Measurements from ENCODE around the gene FGFR4. TPM values are rescaled to one million over a fixed set of nuclear protein-coding genes. Genes with fewer than 3 reads are reported as not detected.

FGFR4 gene
- total and polyA plus RNA-seq, 2 experiments from 2014 or later, result 43.4 to 150 TPM

Other genes starting within 250 kb of the FGFR4 start
- gene HK3, start 187.6 kb upstream of the FGFR4 start, total RNA-seq (2014; rRNA removed; shearing (Covaris generic)), result not detected in 2 replicates
- not detected in 2 replicates for gene HK3, start 187.6 kb upstream of the FGFR4 start, polyA plus RNA-seq (2016; fragmentation: Nextera tagmentation; extraction: Ambion mirVana)
- 28.1 and 40.1 TPM in 2 replicates for gene UIMC1, start 80.1 kb upstream of the FGFR4 start, total RNA-seq (2014; rRNA removed; shearing (Covaris generic))
- 33.7 and 36.4 TPM in 2 replicates for gene UIMC1, start 80.1 kb upstream of the FGFR4 start, polyA plus RNA-seq (2016; fragmentation: Nextera tagmentation; extraction: Ambion mirVana)
- gene ZNF346, start 64.2 kb upstream of the FGFR4 start, total RNA-seq (2014; rRNA removed; shearing (Covaris generic)), result 21.6 and 27.2 TPM in 2 replicates
- gene ZNF346, start 64.2 kb upstream of the FGFR4 start, polyA plus RNA-seq (2016; fragmentation: Nextera tagmentation; extraction: Ambion mirVana), result 6.8 and 11.0 TPM in 2 replicates
- 85.9 and 106 TPM in 2 replicates for gene NSD1, start 46.9 kb downstream of the FGFR4 start, total RNA-seq (2014; rRNA removed; shearing (Covaris generic))
- gene NSD1, start 46.9 kb downstream of the FGFR4 start, polyA plus RNA-seq (2016; fragmentation: Nextera tagmentation; extraction: Ambion mirVana), result 82.5 and 96.4 TPM in 2 replicates
- 24.8 and 27.1 TPM in 2 replicates for gene RAB24, start 216.8 kb downstream of the FGFR4 start, total RNA-seq (2014; rRNA removed; shearing (Covaris generic))
- gene RAB24, start 216.8 kb downstream of the FGFR4 start, polyA plus RNA-seq (2016; fragmentation: Nextera tagmentation; extraction: Ambion mirVana), result 26.1 and 27.7 TPM in 2 replicates
- 271 and 328 TPM in 2 replicates for gene PRELID1, start 216.9 kb downstream of the FGFR4 start, total RNA-seq (2014; rRNA removed; shearing (Covaris generic))
- gene PRELID1, start 216.9 kb downstream of the FGFR4 start, polyA plus RNA-seq (2016; fragmentation: Nextera tagmentation; extraction: Ambion mirVana), result 349 and 359 TPM in 2 replicates
- gene MXD3, start 225.0 kb downstream of the FGFR4 start, total RNA-seq (2014; rRNA removed; shearing (Covaris generic)), result 11.6 and 13.0 TPM in 2 replicates
- gene MXD3, start 225.0 kb downstream of the FGFR4 start, polyA plus RNA-seq (2016; fragmentation: Nextera tagmentation; extraction: Ambion mirVana), result 8.4 and 9.9 TPM in 2 replicates

Data from GM23338 (cell line).